Inferior parietal cortex (tissue), 1 donor: ENCODE results near the gene SUGP2.
"Not testable (repeated sequence)": the region's sequence is repeated elsewhere in the genome, so short reads cannot be mapped to it uniquely, and the experiment has no call there.

Experiments
- DNase-seq: peaks from one replicate; pipeline ENCODE4 v3.0.0-alpha.2; 2016; ENCODE audit errors: extremely low spot score

The SUGP2 gene

GRCh38 chr19:18952364-18953003 lies 80.8 kb downstream of the SUGP2 start:
- DNase-seq, result not testable (repeated sequence)

- DNase-seq, result no peak
Measured at GRCh38 chr19:18951721-18952281, 81.5 kb downstream of the SUGP2 start.

- no peak for DNase-seq
Measured at GRCh38 chr19:18949858-18950257, 83.5 kb downstream of the SUGP2 start.

- DNase-seq, result no peak
Measured at GRCh38 chr19:18948976-18949356, 84.4 kb downstream of the SUGP2 start.

GRCh38 chr19:18948075-18948975 lies 85.0 kb downstream of the SUGP2 start:
- DNase-seq, result no peak

GRCh38 chr19:18946918-18947317 lies 86.4 kb downstream of the SUGP2 start:
- DNase-seq, result no peak

GRCh38 chr19:18946335-18946734 lies 87.0 kb downstream of the SUGP2 start:
- DNase-seq, result no peak

- no peak for DNase-seq
Measured at GRCh38 chr19:18945297-18945696, 88.0 kb downstream of the SUGP2 start.

- DNase-seq, result no peak
Measured at GRCh38 chr19:18943465-18943864, 89.9 kb downstream of the SUGP2 start.

GRCh38 chr19:18942692-18943091 lies 90.6 kb downstream of the SUGP2 start:
- DNase-seq, result no peak

- DNase-seq, result no peak
Measured at GRCh38 chr19:18941628-18942354, 91.5 kb downstream of the SUGP2 start.
